Colonic mucosa (tissue), 4 donors: ENCODE measurements around the gene RUFY3. TPM values are rescaled to one million over a fixed set of nuclear protein-coding genes. Genes with fewer than 3 reads are reported as not detected.

Source experiments
- DNase-seq: peaks from one replicate; pipeline ENCODE4 v3.0.0-alpha.2; 2020
- H3K27ac ChIP-seq: fragments of 200-600 bp; one replicate; pipeline ENCODE4 v1.8.0; 2021
- H3K27me3 ChIP-seq: fragments of 200-600 bp; one replicate; pipeline ENCODE4 v1.8.0; 2021
- H3K36me3 ChIP-seq: fragments of 200-600 bp; one replicate; pipeline ENCODE4 v1.8.0; 2021
- H3K4me1 ChIP-seq: fragments of 200-600 bp; one replicate; pipeline ENCODE4 v1.8.0; 2021; ENCODE audit warnings: mild to moderate bottlenecking
- H3K4me3 ChIP-seq: fragments of 200-600 bp; one replicate; pipeline ENCODE4 v1.8.0; 2021
- H3K9ac ChIP-seq, 2 donors: one replicate each; pipeline ENCODE4 v1.7.0; 2013; ENCODE audit warnings: control low read depth in 2 of 2, low read depth in 2 of 2, low read length in 2 of 2
- H3K9me3 ChIP-seq: fragments of 200-600 bp; one replicate; pipeline ENCODE4 v1.8.0; 2021
- CTCF ChIP-seq: fragments of 200-600 bp; IDR thresholded peaks from one replicate; pipeline ENCODE4 v1.8.0; 2022; ENCODE audit warnings: antibody characterized with exemption, mild to moderate bottlenecking
- intact Hi-C: fragments of 100-400 bp; cut with DNase I; formaldehyde crosslinking; loops from one replicate; pipeline ENCODE4 v1.14.1; 2022
- total RNA-seq, 2 donors: library from RNA; stranded (reverse); fragmentation: NEBNext Ultra II Directional in 1 of 2; extraction: Animal tissue kit (Norgen Biotek cat#: 25700) in 1 of 2; gene quantifications; one replicate each; pipeline ENCODE4 v1.2.1, GENCODE V29; 2021
- donor health status: healthy.
- donor health status: DM: no; HTN: no; CAD: no.
- donor health status: DM: no; HTN: no; CAD: no.

RUFY3 gene
- total RNA-seq, 2 donors from 2014 or later, result 28.8 to 29.4 TPM

GRCh38 chr4:70704215-70704930, 17.4 kb upstream of the RUFY3 start:
- H3K9me3 ChIP-seq, result no peaks in the 10 kb centered on the region
- no peaks in the 10 kb centered on the region for H3K36me3 ChIP-seq
- TF ChIP-seq CTCF, result peak; percentile 22
- no peaks in the 10 kb centered on the region for H3K4me1 ChIP-seq
- peak overlapping the region; percentile 75 to 93 for H3K9ac ChIP-seq
- DNase-seq, result peak; percentile 85
- peak overlapping the region; percentile 84 for H3K4me3 ChIP-seq
- intact Hi-C loops, result no loop called here
- no peaks in the 10 kb centered on the region for H3K27me3 ChIP-seq
- peak overlapping the region; percentile 94 for H3K27ac ChIP-seq

GRCh38 chr4:70704931-70705182, 16.9 kb upstream of the RUFY3 start:
- H3K27ac ChIP-seq, result peak overlapping the region; percentile 94
- H3K9me3 ChIP-seq, result no peaks in the 10 kb centered on the region
- no peaks in the 10 kb centered on the region for H3K27me3 ChIP-seq
- no peaks in the 10 kb centered on the region for H3K4me1 ChIP-seq
- peak overlapping the region; percentile 75 to 93 for H3K9ac ChIP-seq
- no peaks in the 10 kb centered on the region for H3K36me3 ChIP-seq
- intact Hi-C loops, result no loop called here
- peak overlapping the region; percentile 84 for H3K4me3 ChIP-seq
- DNase-seq, result no peak
- TF ChIP-seq CTCF, result no peak

GRCh38 chr4:70705183-70706043, 16.4 kb upstream of the RUFY3 start:
- H3K27ac ChIP-seq, result peak overlapping the region; percentile 94
- H3K27me3 ChIP-seq, result no peaks in the 10 kb centered on the region
- H3K9me3 ChIP-seq, result no peaks in the 10 kb centered on the region
- H3K4me1 ChIP-seq, result no peaks in the 10 kb centered on the region
- no peaks in the 10 kb centered on the region for H3K36me3 ChIP-seq
- H3K9ac ChIP-seq, result peak overlapping the region; percentile 75 to 93
- DNase-seq, result peak; percentile 74
- TF ChIP-seq CTCF, result no peak
- H3K4me3 ChIP-seq, result peak overlapping the region; percentile 84
- intact Hi-C loops, result no loop called here

- no peak for DNase-seq
- no peak for TF ChIP-seq CTCF
- no peaks in the 10 kb centered on the region for H3K4me1 ChIP-seq
- no peaks in the 10 kb centered on the region for H3K36me3 ChIP-seq
- H3K27me3 ChIP-seq, result no peaks in the 10 kb centered on the region
- peak overlapping the region; percentile 84 for H3K4me3 ChIP-seq
- intact Hi-C loops, result no loop called here
- H3K27ac ChIP-seq, result peak overlapping the region; percentile 94
- no peaks in the 10 kb centered on the region for H3K9me3 ChIP-seq
- peak overlapping the region; percentile 75 to 93 for H3K9ac ChIP-seq
These were observed 15.7 kb upstream of the RUFY3 start for GRCh38 chr4:70706044-70706461.

- Histone ChIP-seq H3K9ac (peak overlapping the region; percentile 30 to 93), H3K9me3 (no peaks in the 10 kb centered on the region), H3K36me3 (no peaks in the 10 kb centered on the region), H3K4me1 (no peaks in the 10 kb centered on the region), H3K4me3 (no peak overlapping the region), H3K27ac (peak overlapping the region; percentile 94), H3K27me3 (no peaks in the 10 kb centered on the region)
- intact Hi-C loops, result no loop called here
- no peak for TF ChIP-seq CTCF
- no peak for DNase-seq
These were observed 15.2 kb upstream of the RUFY3 start for GRCh38 chr4:70706516-70706915.
